HG02642 (cell line): Measurements from ENCODE around the gene CENPC.

Source experiments
- ATAC-seq: cut with Tn5 transposase; IDR thresholded peaks from one replicate; pipeline ENCODE4 v1.9.1; 2021; ENCODE audit warnings: mild to moderate bottlenecking; ENCODE audit not compliant: unreplicated experiment, poor library complexity

The CENPC gene, protein sequence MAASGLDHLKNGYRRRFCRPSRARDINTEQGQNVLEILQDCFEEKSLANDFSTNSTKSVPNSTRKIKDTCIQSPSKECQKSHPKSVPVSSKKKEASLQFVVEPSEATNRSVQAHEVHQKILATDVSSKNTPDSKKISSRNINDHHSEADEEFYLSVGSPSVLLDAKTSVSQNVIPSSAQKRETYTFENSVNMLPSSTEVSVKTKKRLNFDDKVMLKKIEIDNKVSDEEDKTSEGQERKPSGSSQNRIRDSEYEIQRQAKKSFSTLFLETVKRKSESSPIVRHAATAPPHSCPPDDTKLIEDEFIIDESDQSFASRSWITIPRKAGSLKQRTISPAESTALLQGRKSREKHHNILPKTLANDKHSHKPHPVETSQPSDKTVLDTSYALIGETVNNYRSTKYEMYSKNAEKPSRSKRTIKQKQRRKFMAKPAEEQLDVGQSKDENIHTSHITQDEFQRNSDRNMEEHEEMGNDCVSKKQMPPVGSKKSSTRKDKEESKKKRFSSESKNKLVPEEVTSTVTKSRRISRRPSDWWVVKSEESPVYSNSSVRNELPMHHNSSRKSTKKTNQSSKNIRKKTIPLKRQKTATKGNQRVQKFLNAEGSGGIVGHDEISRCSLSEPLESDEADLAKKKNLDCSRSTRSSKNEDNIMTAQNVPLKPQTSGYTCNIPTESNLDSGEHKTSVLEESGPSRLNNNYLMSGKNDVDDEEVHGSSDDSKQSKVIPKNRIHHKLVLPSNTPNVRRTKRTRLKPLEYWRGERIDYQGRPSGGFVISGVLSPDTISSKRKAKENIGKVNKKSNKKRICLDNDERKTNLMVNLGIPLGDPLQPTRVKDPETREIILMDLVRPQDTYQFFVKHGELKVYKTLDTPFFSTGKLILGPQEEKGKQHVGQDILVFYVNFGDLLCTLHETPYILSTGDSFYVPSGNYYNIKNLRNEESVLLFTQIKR

DNA sequence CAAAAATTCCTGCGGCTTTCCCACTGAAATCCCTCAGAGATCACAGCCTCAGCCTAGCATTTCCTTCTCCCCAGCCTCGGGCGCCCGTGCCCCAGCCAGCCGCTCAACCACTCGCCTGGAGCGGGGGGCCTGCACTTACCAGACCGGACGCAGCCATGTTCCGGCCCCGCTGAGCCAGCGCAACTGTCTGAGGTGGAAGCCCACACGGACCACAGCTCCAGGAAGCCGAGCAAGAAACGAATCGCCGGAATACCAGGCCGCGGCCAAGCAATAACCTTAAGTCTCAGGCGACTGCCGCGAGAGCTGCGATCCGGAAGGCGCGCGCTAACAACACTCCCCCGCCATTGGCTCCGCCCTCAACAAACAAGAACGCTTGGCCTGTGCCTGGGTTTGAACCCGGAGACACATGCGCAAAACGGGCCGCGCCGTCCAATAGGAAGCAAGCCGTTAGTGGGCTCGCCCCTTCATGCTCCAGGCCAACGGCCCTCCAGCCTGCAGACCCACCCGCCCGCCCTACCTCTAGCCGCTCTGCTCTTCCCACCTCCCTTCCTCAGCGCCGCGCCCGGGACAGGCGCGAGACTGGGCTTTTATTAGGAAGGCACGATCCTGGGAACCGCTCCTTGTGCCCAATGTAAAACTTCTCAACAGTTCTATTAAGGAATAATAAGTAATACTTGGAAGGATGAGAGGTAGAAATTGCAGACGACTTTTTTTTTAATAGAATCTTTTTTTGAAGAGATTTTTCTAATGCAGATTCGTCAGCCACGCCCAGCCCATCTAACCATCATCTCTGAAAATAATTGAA is at the start of gene CENPC:
TSS of gene CENPC (minus strand) at position 305 of the 805 bp plus-strand sequence. CDS start at position 157, 148 bp downstream.
- peak; percentile 98 for ATAC-seq

DNA sequence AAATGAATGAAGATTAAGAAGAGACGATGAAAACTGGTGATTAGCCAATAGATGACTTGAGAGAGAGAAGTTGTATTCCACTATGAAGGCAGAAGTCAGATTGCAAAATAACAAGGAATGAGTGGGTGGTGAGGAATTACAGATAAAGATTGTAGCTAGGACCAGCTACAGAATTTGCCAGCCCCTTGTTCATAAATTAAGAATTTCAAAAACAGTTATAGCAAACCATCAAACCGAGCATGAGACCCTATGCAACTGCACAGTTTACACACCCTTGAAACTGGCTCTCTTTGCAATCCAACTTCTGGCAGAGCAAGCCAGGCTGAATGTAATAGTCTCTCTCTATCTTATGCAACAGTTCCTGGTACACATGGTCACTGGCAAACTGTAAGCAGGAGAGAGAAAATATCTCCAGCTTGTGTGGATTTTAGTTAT is 48.5 kb upstream of the CENPC start:
- no peak for ATAC-seq

- ATAC-seq, result no peak
Observed at GRCh38 chr4:67587156-67587555, 41.9 kb upstream of the CENPC start.

DNA sequence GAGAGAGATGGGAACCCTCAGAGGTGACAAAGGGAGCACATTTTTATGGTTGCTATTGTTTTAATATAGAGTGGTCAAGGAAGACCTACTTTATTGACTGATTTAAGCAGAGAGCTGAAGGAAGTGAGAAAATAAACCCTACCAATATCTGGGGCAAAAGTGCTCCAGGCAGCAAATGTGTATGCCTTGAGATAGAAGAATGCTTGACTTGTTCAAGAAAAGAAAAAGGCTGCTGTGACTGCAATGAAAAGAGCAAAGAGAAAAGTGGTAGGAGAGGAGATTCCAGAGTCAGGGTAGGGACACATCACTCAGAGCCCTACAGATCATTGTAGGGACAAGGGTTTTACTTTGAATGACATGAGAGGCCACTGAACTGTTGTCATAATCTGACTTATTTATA is 39.2 kb upstream of the CENPC start:
- no peak for ATAC-seq

DNA sequence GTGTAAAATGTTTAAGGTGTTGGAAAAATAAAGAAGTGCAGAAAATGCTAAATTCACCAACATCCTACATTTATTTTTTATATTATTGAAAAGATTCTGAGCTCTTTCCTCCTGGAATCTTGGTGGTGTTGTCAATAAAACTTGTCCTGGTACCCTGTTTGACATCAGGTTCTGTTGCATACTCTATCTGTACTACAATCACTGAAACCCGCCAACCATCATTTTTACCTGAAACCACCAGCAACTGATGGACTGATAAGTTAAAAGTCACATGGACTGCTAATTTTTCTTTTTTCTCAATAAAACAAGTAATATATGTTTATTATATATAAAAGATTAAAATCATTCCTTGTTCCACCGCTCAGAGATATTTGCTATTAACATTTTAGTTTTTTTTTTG is 36.6 kb upstream of the CENPC start:
- no peak for ATAC-seq

- ATAC-seq, result peak; percentile 53
Observed at GRCh38 chr4:67581208-67581857, 36.0 kb upstream of the CENPC start.

DNA sequence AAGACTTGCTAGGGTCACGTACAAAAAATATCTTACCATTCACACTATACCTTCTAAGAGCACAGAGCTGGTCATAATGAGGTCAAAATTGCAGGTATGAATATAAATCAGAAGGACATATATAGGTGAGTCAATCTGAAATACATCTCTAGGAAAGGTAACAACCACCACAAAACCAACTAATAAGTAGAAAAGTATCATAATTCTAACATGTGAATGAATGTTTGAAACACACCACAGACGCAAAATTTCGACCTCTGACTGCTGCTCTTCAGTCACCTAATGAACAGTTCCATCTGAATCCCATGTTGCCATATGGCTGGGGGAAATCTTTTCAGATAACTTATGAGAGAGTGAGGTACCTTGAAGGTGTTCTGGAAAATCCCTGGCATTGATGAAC is 35.3 kb upstream of the CENPC start:
- ATAC-seq, result peak; percentile 34

GRCh38 chr4:67576538-67576937 is 31.2 kb upstream of the CENPC start:
- peak; percentile 38 for ATAC-seq

- no peak for ATAC-seq
Observed at GRCh38 chr4:67576059-67576466, 30.8 kb upstream of the CENPC start.

DNA sequence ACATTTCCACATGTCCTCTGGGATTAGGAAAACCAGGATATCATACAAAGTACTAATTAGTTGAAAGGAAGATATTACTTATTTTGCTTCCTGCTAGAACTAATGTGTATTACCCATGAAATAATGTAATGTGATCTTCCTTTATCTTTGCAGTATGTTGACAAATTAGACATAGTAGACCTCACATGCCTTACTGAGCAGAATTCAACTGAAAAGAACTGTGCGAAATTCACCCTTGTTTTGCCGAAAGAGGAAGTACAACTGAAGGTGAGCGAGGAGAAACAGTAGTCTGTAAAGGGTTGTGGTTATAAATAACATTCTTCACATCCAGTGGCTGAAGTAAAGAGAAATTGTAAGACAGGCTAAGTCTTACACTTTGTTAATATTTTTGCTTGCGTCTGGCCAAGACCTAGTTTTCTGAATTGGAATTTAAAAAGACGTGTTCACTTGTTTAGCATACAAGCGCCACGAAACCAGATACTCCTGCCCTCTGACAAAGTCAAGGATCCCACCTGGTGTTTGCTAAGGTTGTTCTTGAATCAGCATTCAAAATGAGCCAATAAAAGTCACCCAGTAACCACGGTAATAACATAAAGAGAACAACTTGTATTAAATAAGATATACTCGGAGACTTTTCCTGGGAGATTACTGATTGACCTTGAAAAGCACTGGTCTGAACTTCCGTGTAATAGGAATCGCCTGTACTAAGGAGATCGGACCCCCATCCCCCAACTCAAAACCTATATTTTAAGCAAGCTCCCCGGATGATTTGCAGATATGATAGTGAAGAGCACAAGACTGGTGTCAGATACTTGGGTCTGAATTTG is 30.1 kb upstream of the CENPC start:
- peak; percentile 93 for ATAC-seq

DNA sequence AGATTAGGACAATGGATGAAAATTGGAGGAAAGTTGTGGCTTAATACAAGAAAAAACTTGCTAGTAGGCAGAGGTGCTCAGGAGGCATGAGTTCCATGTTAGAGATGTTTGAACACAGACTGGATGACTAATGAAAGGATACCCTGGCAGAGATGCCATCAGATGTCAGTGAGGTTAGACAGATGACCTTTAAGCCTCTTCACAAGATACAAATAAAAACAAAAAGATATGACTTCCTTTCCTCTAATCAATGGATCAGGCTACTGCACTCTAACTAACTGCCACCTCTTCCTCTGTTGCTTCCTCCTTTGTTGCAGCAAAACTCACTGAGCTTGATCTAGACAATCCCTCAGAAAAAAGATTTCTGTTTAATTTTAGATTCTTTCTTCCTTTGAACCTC is 27.9 kb upstream of the CENPC start:
- ATAC-seq, result no peak

- no peak for ATAC-seq
Observed at GRCh38 chr4:67571975-67572374, 26.7 kb upstream of the CENPC start.

DNA sequence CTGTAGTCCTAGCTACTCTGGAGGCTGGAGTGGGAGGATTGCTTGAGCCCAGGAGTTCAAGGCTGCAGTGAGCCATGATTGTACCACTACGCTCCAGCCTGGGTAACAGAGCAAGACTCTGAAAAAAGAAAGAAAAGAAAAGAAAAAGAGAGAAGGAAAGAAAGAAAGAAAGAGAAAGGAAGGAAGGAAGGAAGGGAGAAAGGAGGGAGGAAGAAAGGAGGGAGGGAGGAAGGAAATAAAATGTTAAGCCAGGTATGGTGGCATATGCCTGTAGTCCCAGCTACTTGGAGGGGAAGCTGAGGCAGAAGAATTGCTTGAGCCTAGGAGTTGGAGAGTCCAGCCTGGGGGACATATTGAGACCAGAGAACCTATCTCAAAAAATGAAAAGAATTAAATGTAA is 25.2 kb upstream of the CENPC start:
- ATAC-seq, result no peak

- ATAC-seq, result no peak
Observed at GRCh38 chr4:67568820-67569219, 23.5 kb upstream of the CENPC start.

GRCh38 chr4:67566335-67566734 is 21.0 kb upstream of the CENPC start:
- no peak for ATAC-seq

DNA sequence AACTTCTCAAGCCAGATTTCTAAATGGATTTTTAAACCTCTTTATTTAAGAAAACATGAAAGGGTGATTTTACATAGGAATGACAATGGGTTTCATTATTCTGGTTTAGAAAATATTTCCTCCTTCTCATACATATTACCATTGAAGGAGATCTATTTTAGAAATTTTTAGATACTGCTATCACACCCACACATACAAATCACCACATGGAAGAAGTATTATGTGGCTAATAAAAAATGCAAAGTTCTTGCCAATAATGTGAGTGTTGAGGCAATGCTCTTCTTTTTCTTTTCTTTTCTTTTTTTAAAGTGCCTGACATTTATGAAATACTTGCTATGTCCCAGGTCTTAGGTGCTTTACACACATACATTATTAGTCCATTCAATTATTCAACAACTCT is 20.0 kb upstream of the CENPC start:
- no peak for ATAC-seq

DNA sequence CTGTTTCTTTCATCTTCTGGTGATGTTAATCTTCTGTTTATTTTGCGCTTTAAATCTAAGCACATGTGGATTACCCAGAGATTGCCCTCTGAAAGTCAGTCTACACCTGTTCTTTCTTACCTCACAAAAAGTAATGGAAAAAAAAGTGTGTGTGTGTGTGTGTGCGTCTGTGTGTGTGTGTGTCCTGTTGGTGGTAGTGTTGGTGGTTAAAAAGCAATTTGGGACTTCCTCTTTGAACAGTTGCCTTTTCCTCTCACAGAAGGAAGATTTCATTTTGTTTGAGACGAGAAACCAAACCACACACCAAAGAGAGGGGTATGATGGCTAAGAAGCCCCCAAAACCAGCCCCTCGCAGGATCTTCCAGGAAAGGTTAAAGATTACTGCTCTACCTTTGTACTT is 13.2 kb upstream of the CENPC start, which contains the start of gene STAP1:
TSS of gene STAP1 (plus strand) at position 235 of the 400 bp plus-strand sequence. CDS start at position 318, 83 bp downstream.
- peak; percentile 68 for ATAC-seq

- no peak for ATAC-seq
Observed at GRCh38 chr4:67556436-67556835, 11.1 kb upstream of the CENPC start.

- ATAC-seq, result no peak
Observed at GRCh38 chr4:67555447-67555846, 10.1 kb upstream of the CENPC start.
